ENCODE data around the gene TESK1.

TESK1 gene

GRCh38 chr9:35649431-35650340 lies 44.6 kb downstream of the TESK1 start:
- peak; percentile 33 for DNase-seq

GRCh38 chr9:35650341-35651158 lies 45.5 kb downstream of the TESK1 start, which contains the start of gene SIT1:
SIT1 (minus strand) TSS chr9:35650931; CDS start chr9:35650853, 78 bp downstream.
- no peak for DNase-seq

DNA sequence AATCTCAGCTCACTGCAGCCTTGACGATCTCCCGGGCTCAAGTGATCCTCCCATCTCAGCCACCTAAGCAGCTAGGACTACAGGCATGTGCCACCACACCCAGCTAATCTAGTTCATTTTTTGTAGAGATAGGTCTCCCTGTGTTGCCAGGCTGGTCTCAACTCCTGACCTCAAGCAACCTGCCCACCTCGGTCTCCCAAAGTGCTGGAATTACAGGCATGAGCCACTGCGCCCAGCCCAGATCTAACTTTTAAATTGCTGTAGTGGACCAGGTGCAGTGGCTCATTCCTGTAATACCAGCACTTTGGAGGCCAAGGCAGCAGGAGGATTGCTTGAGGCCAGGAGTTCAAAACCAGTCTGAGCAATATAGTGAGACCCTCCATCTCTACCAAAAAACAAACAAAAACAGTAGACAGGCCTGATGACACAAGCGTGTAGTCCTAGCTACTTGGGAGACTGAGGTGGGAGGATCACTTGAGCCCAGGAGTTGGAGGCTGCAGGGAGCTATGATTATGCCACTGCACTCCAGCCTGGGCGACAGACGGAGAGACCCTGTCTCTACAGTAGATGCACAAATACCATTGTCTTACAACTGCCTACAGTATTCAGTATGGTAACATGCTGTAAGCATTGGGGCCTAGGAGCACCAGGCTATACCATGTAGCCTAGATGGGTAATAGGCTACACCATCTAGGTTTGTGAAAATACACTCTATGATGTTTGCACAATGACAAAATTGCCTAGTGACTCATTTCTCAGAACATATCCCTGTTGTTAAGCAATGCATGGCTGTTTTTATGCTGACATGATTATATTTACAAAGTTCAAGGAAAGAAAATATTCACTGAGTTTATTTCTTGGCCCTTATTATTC lies 47.1 kb downstream of the TESK1 start:
- DNase-seq = no peak

DNA sequence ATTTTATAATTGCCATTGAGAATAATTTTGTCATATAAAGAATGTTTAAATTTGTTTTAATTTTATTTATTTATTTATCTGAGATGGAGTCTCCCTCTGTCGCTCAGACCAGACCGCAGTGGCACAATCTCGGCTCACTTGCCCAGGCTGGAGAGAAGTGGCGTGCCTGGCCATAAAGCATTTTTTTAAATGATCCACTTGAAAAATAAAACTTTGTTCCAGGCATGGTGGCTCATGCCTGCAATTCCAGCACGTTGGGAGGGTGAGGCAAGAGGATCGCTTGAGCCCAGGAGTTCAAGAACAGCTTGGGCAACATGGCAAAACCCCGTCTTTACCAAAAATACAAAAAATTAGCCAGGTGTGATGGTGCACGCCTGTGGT lies 47.8 kb downstream of the TESK1 start:
- DNase-seq = no peak

DNA sequence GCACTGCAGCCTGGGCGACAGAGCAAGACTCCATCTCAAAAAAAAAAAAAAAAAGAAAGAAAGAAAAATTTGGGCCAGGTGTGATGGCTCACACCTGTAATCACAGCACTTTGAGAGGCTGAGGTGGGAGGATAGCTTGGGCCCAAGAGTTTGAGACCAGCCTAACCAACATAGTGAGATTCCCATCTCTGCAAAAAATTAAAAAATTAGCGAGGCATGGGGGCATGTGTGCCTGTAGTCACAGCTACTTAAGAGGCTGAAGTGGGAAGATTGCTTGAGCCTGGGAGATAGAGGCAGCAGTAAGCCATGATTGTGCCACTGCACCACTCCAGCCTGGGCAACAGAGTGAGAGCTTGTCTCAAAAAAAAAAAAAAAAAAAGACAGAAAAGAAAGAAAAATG lies 48.5 kb downstream of the TESK1 start:
- no peak for DNase-seq

GRCh38 chr9:35656348-35656747 lies 51.3 kb downstream of the TESK1 start:
- DNase-seq = no peak

DNA sequence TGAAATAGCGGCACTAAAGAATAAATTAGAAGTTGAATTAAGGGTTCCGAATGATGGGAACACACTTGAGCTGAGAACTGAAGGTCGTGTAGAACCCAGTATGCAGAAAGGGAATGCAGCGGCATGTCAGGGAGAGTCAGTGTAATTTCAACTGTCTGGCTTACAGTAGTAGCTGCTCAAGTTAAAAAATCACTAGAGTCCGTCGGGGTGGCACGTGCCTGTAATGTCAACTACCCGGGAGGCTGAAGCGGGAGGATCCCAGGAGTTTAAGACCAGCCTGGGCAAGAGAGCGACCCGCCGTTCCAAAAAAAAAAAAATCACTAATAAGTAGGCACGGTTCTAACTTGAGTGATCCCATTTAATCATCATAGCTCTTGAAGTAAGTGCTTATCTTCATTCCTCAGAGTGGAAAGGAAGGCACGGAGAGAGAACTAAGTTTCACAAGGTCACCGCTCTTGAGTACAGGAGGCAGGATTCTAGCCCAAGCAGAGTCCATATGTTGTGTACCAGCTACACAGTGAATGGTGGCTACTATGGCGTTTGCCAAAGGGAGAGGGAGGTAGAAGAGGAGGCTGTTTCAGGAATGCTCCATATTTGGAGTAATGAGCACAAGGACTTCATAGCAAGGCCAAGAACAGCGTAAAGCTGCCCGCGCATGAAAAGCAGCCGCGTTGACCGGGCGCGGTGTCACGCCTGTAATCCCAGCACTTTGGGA lies 51.9 kb downstream of the TESK1 start:
- no peak for DNase-seq

GRCh38 chr9:35657546-35658136 lies 52.6 kb downstream of the TESK1 start, which contains the start of gene RMRP:
RMRP (minus strand) TSS chr9:35658019.
- peak; percentile 76 for DNase-seq

DNA sequence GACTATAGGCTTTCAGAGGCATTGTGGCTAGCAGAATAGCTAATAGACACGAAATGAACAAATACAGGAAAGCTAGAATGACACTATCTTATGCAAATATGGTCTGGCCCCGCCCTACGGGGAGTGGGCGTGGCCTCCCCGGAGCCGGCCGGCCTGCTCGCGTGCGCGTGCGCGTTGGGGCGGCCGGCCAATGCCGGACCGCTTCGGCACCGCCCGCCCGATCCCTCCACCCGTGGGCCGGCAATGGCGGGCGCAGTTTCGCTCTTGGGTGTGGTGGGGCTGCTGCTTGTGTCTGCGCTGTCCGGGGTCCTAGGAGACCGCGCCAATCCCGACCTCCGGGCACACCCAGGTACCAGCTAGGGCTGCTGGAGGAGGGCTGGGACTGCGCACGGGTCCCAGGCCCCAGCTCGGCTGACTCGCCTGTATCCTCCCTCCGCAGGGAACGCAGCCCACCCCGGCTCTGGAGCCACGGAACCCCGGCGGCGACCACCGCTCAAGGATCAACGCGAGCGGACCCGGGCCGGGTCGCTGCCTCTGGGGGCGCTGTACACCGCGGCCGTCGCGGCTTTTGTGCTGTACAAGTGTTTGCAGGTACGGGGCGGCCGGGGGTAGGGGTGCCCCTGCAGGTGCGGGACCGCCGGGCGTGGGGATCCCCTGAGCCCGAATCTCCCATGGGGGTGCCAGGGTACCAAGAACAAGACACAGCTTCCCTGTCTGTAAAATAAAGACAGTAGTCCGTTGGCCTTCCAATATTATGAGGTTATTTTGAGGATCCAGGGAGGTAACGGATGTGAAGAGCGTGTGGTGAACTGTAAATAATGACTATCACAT lies 53.3 kb downstream of the TESK1 start, which contains the start of gene CCDC107:
Gene CCDC107 (plus strand): TSS at position 156 of the 831 bp plus-strand sequence. CDS start 88 bp downstream, at position 244.
- peak; percentile 80 for DNase-seq

DNA sequence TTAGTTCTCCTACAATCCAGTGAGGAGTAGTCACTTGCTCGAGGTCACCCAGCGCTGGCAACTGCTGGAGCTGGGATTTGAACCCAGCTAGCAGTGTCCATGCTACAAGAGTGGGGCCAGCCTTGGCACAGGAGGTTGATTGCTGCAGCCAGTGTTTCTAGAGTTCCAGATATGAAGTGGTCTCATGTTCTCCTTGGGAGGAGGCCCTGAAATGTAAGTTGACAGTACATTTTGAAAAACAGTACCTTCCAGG lies 53.8 kb downstream of the TESK1 start:
- DNase-seq = no peak

- DNase-seq = no peak
Measured at GRCh38 chr9:35659340-35659739, 54.3 kb downstream of the TESK1 start.
